ENCODE data around the gene SLIT3. TPM values are rescaled to one million over a fixed set of nuclear protein-coding genes. Genes with fewer than 3 reads are reported as not detected.

Gene SLIT3
- total RNA-seq, 4 donors from 2014 or later: 46.3 to 89.0 (median 68.0) TPM

DNA sequence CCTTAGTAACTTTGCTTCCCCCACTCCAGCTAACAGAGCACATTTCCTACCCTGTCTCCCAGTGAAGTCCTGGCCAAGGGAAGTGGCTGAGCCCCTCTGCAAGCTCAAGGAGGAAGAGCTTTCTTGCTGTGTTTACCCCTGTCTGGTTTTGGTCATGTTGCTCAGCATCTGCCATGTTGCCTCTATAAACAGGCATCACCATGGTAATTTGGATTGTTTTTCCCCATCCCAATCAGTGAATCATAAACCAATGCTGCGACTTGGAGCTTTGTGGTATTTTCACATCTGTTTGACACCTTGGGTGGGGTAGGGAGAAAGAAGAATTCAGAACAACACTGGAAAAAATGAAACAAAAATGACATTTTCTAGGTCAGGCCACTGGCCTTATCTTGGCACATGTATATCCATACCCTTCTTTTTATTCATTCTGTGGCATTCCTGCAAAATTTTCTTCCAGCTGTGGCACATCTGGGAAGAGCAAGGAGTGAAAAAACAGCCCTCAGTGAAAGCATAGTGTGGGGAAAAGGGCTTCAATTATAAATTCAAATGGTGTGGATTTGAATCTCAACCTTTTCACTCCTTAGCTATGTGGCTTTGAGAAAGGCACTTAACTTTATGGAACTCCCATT is 42.5 kb downstream of the SLIT3 start:
- TF ChIP-seq, protein P1, sequence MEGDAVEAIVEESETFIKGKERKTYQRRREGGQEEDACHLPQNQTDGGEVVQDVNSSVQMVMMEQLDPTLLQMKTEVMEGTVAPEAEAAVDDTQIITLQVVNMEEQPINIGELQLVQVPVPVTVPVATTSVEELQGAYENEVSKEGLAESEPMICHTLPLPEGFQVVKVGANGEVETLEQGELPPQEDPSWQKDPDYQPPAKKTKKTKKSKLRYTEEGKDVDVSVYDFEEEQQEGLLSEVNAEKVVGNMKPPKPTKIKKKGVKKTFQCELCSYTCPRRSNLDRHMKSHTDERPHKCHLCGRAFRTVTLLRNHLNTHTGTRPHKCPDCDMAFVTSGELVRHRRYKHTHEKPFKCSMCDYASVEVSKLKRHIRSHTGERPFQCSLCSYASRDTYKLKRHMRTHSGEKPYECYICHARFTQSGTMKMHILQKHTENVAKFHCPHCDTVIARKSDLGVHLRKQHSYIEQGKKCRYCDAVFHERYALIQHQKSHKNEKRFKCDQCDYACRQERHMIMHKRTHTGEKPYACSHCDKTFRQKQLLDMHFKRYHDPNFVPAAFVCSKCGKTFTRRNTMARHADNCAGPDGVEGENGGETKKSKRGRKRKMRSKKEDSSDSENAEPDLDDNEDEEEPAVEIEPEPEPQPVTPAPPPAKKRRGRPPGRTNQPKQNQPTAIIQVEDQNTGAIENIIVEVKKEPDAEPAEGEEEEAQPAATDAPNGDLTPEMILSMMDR (IDR thresholded peaks at IDR 0.05): no peak
- DNase-seq (ENCODE audit: low spot score) (no peak), ATAC-seq (ENCODE audit: low FRiP score) (no peak)

DNA sequence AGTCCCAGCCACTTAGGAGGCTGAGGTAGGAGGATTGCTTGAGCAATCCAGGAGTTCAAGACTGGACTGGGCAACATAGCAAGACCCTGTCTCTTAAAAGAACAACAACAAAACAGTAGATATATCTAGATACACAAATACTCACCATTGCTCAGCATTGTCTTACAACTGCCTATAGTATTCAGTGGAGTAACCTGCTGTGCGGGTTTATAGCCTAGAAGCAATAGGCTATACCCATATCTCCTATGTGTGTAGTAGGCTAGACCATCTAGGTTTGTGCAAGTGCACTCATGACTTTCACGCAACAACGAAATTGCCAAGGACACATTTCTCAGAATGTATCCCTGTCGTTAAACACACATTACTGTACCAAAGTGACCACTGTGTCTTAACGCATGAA is 44.7 kb downstream of the SLIT3 start:
- no peak for ATAC-seq (ENCODE audit: low FRiP score)
- TF ChIP-seq, protein P1 (IDR thresholded peaks at IDR 0.05): no peak

DNA sequence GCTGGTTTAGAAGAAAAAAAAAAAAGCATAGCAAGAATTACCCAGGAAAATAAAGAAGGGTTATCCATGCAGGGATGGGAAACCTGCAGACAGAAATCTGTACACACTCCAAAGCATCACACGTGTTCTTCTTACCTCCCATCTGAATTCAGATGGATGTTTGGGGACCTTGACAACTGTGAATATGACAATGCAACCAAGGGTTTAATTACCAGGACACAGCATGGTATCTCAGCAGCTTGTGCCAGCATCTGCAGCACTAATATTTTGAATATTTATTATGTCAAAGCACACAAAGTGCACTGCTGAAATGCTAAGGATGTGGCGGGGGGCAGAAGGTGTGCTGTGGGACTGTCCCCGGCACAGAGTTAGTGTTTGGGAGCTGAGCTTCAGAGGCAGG is 47.9 kb downstream of the SLIT3 start:
- DNase-seq (ENCODE audit: low spot score): no peak
- TF ChIP-seq, protein P1 (IDR thresholded peaks at IDR 0.05): no peak
- ATAC-seq (ENCODE audit: low FRiP score): no peak

More for the DNA sequence above, 44.7 kb downstream of the SLIT3 start:
- no peak for DNase-seq (ENCODE audit: low spot score)

DNA sequence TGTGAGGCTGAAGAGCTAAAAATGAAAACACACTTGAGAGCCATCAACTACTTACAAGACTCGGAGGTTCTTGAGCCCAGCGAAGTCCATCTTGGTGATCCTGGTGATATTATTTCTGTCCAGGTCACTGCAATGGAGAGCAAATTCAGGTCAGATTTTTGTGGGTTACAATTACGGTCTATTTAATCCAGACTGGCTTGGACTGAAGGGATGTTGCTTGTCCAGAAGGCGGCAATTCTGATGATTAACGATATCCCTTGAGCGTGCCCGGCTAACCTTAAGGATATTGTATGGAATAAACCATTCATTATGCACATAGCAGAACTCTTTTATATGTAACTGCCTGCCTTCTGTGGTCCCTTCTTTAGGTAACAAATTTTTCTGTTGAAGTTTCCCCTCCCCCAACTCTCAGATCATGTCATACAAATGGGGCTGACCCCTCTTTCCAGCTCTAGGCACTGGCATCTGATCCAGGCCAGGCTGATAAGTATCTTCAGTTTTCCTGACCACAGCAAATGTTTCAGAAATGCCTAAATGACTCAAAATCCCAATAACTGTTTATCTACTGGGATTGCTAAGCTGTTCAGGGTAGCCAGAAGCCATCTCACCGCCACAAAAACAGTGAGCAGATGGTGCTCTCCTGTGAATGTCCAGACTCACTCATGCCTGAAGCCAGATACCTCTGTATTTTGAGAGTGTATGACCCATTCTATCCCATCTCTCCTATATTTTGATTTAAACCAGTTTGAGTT is 49.4 kb downstream of the SLIT3 start:
- ATAC-seq (ENCODE audit: low FRiP score) (no peak), DNase-seq (ENCODE audit: low spot score) (no peak)
- TF ChIP-seq, protein P1 (IDR thresholded peaks at IDR 0.05): no peak

DNA sequence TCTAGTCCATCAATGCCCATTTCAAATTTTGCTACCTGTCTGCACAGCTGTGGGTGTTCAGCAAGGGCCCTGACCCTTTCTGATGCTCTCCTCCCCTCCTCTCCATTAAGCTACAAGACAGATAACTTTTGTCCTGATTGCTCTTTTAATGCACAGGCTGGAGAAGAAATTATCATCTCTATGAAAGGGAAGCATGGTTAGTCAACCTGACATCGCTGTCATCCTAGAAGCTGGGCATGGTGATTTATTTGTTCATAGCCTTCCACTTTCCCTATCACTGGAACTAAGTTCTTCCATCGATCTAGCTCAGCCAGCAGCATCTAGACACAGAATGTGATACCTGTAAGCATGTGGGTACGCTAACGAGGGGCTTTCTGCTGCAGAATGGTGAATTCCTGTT is 50.1 kb downstream of the SLIT3 start:
- no peak for DNase-seq (ENCODE audit: low spot score)
- no peak for ATAC-seq (ENCODE audit: low FRiP score)
- TF ChIP-seq, protein P1 (IDR thresholded peaks at IDR 0.05): no peak

DNA sequence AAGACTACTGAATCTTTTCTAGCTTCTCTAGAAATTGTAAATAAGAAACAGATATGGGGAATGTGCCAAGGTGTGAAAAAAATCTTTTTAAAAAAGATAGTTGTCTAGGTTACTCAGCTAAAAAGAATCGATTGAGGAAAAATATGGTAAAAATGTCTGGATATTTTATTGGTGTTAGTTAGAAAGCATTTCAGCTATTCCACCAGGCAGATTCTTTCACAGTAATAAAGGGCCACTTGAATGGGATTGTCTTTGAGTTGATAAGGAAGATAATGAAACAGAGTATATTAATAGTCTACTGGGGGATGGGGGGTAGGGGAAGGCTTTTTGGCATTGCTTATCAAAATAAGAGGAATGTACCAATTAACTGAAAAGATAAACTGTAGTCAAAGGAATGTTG is 51.9 kb downstream of the SLIT3 start:
- TF ChIP-seq, protein P1 (IDR thresholded peaks at IDR 0.05): no peak
- DNase-seq (ENCODE audit: low spot score): no peak
- no peak for ATAC-seq (ENCODE audit: low FRiP score)

DNA sequence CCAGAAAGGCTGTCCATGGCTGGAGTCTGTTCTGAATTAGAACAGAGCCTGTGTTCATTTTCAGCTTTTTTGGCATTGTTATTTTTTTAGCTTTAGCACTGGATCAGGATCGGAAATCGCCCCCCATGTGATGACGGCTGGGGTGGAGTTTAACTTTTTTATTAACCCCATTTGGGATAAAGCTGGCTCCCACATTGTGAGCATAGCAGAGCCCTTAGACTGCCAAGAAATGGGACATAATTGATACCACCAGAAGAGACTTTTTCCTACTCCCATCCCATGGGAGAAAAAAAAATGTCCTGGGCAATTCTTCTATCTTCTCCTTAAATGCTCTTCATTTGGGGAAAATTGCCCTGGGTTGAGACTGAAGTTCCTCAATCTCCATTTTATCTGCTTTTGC is 52.4 kb downstream of the SLIT3 start:
- DNase-seq (ENCODE audit: low spot score) (no peak), ATAC-seq (ENCODE audit: low FRiP score) (no peak)
- TF ChIP-seq, protein P1 (IDR thresholded peaks at IDR 0.05): no peak

Data from omental fat pad (tissue), 4 donors.